ENCODE data around the gene C2orf68. TPM values are rescaled to one million over a fixed set of nuclear protein-coding genes. Genes with fewer than 3 reads are reported as not detected.

The C2orf68 gene
- total and polyA plus RNA-seq, 2 of the 13 experiments (the other 11 are each of a cell fraction or from before 2014, with no cell fraction given), result 47.1 to 77.4 TPM

DNA sequence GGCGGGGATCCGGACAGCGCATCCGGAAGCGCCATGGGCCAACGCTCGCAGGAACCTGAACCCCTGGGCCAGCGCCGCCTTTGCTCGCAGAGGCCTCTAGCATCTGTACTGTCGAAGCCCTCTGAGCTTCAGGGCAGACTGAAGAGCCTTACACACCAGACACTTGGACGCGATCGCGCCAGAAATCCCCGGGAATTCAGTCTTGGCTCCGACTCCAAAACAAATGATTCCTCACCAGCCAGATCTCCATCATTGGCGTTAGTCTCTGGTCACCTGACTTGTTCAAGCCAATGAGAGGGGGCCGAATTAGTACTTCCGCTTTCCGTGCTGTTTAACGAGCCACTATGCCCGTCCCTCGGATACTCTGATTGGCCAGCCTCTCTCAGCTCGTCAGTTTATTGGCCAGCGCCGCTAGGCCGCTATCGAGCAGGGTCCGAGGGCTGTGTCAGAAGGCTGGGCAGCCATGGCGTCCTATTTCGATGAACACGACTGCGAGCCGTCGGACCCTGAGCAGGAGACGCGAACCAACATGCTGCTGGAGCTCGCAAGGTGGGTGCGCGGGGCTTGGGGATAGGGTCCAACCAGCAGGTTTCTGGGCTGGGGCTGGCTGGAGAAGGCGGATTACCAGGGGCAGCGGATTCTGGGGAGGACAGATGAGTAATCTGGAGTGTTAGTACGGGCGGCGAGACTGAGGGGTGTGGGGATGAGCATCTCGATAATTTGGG lies 16.4 kb downstream of the C2orf68 start, which contains the start of gene RNF181 (continued):
- TF ChIP-seq ZSCAN25 (CRISPR knock-in tag; IDR thresholded peaks at IDR 0.05) (peak; percentile 74; the same call in 1 of the 2 replicates), POLR2AphosphoS2 (IDR thresholded peaks at IDR 0.05; ENCODE audit: low read depth, low read length) (no peak), ZNF83 (CRISPR knock-in tag; IDR thresholded peaks at IDR 0.05; ENCODE audit: borderline replicate concordance) (no peak), ZNF547 (CRISPR knock-in tag; IDR thresholded peaks at IDR 0.05) (peak; percentile 91), KDM4B (CRISPR knock-in tag; IDR thresholded peaks at IDR 0.05) (no peak), NFYC (CRISPR knock-in tag; IDR thresholded peaks at IDR 0.05) (peak; percentile 98), FOSL1 (CRISPR knock-in tag; IDR thresholded peaks at IDR 0.05; ENCODE audit: borderline replicate concordance) (no peak), NFE2L1 (CRISPR knock-in tag; IDR thresholded peaks at IDR 0.05; ENCODE audit: borderline replicate concordance) (no peak), TSC22D2 (CRISPR knock-in tag; IDR thresholded peaks at IDR 0.05; ENCODE audit: borderline replicate concordance) (peak; percentile 35; the same call in 1 of the 2 replicates), ZNF788 (CRISPR knock-in tag; IDR thresholded peaks at IDR 0.05; ENCODE audit: borderline replicate concordance) (peak; percentile 84; the same call in 1 of the 2 replicates), GFI1 (CRISPR knock-in tag; IDR thresholded peaks at IDR 0.05; ENCODE audit: borderline replicate concordance) (peak; percentile 66; the same call in 1 of the 2 replicates), TMF1 (CRISPR knock-in tag; IDR thresholded peaks at IDR 0.05; ENCODE audit: low read depth) (peak; percentile 5; the same call in 1 of the 2 replicates), HNRNPK (IDR thresholded peaks at IDR 0.05; ENCODE audit: low read depth, low read length, poor library complexity, severe bottlenecking) (no peak)
- TF ChIP-seq, protein P1, sequence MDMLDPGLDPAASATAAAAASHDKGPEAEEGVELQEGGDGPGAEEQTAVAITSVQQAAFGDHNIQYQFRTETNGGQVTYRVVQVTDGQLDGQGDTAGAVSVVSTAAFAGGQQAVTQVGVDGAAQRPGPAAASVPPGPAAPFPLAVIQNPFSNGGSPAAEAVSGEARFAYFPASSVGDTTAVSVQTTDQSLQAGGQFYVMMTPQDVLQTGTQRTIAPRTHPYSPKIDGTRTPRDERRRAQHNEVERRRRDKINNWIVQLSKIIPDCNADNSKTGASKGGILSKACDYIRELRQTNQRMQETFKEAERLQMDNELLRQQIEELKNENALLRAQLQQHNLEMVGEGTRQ (IDR thresholded peaks at IDR 0.05; ENCODE audit: low read depth, low read length), result peak; percentile 86
- TF ChIP-seq, protein P1 (CRISPR knock-in tag; IDR thresholded peaks at IDR 0.05; ENCODE audit: borderline replicate concordance), result peak; percentile 95; the same call in 1 of the 2 replicates
- TF ChIP-seq, protein P2, sequence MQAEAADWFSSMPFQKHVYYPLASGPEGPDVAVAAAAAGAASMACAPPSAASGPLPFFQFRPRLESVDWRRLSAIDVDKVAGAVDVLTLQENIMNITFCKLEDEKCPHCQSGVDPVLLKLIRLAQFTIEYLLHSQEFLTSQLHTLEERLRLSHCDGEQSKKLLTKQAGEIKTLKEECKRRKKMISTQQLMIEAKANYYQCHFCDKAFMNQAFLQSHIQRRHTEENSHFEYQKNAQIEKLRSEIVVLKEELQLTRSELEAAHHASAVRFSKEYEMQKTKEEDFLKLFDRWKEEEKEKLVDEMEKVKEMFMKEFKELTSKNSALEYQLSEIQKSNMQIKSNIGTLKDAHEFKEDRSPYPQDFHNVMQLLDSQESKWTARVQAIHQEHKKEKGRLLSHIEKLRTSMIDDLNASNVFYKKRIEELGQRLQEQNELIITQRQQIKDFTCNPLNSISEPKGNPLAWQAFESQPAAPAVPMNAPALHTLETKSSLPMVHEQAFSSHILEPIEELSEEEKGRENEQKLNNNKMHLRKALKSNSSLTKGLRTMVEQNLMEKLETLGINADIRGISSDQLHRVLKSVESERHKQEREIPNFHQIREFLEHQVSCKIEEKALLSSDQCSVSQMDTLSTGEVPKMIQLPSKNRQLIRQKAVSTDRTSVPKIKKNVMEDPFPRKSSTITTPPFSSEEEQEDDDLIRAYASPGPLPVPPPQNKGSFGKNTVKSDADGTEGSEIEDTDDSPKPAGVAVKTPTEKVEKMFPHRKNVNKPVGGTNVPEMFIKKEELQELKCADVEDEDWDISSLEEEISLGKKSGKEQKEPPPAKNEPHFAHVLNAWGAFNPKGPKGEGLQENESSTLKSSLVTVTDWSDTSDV (CRISPR knock-in tag; IDR thresholded peaks at IDR 0.05), result peak; percentile 78; the same call in 1 of the 2 replicates
- TF ChIP-seq, protein P3, sequence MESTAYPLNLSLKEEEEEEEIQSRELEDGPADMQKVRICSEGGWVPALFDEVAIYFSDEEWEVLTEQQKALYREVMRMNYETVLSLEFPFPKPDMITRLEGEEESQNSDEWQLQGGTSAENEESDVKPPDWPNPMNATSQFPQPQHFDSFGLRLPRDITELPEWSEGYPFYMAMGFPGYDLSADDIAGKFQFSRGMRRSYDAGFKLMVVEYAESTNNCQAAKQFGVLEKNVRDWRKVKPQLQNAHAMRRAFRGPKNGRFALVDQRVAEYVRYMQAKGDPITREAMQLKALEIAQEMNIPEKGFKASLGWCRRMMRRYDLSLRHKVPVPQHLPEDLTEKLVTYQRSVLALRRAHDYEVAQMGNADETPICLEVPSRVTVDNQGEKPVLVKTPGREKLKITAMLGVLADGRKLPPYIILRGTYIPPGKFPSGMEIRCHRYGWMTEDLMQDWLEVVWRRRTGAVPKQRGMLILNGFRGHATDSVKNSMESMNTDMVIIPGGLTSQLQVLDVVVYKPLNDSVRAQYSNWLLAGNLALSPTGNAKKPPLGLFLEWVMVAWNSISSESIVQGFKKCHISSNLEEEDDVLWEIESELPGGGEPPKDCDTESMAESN (CRISPR knock-in tag; conservative IDR thresholded peaks at IDR 0.05), result peak; percentile 37; the same call in 1 of the 2 replicates
- TF ChIP-seq, protein P4, sequence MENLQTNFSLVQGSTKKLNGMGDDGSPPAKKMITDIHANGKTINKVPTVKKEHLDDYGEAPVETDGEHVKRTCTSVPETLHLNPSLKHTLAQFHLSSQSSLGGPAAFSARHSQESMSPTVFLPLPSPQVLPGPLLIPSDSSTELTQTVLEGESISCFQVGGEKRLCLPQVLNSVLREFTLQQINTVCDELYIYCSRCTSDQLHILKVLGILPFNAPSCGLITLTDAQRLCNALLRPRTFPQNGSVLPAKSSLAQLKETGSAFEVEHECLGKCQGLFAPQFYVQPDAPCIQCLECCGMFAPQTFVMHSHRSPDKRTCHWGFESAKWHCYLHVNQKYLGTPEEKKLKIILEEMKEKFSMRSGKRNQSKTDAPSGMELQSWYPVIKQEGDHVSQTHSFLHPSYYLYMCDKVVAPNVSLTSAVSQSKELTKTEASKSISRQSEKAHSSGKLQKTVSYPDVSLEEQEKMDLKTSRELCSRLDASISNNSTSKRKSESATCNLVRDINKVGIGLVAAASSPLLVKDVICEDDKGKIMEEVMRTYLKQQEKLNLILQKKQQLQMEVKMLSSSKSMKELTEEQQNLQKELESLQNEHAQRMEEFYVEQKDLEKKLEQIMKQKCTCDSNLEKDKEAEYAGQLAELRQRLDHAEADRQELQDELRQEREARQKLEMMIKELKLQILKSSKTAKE (CRISPR knock-in tag; IDR thresholded peaks at IDR 0.05; ENCODE audit: borderline replicate concordance), result no peak
